ENCODE data around the gene PTPN2. TPM values are rescaled to one million over a fixed set of nuclear protein-coding genes. Genes with fewer than 3 reads are reported as not detected.
"Not testable (repeated sequence)": the region's sequence is repeated elsewhere in the genome, so short reads cannot be mapped to it uniquely, and the experiment has no call there.

Gene PTPN2
- total RNA-seq, 8 experiments from 2014 or later = 12.8 to 50.2 (median 23.8) TPM

DNA sequence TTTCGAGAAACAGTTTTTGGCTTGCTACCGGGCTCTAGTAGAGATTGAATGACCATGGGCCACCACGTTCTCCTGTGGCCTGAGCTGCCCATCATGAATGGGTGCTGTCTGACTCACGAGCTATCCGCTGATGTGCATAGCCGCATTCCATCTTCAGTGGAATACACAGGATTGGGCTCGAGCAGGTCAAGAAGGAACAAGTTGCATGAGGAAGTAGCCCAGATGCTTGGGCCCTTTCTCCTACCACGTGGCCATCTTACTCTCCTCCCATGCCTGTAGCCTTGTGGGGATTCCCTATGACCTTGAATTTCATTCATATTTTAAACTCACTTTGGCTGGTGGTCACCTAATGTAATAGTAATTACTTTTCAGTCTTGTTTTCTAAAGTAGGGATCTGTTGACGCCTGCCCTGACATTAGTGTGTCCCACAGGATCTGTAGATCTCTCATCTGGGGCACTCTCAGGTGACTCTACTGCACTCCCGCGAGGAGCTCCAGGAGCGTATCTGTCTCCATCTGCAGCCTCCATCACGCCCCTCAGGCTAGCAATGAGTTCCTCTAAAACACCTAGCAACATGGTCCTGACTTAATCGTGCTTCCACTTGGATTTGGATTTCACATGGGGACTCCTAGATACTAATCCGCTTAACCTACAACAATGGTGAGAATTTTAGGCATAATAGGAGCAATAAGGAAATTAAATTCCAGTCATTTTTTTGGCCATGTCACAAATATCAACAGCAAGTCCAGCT, 113.4 kb downstream of the PTPN2 start:
- WGBS, 10 experiments = 81 to 95% (median 87%) methylated on average over 1 to 14 of the region's 15 CpGs
- Histone ChIP-seq H3K27ac (no peak overlapping the region), H3K4me3 (no peak overlapping the region), H3K4me1 (replicated peaks in 1 of 2) (no peaks in the 10 kb centered on the region)
- no peak for ATAC-seq (replicated peaks in 6 of 8)
- in situ Hi-C loops (cut with MboI; ENCODE audit: low pct_unique_long_range_greater_than_20kb in 2 of 9, low sequenced_read_pairs in 9 of 9, unreplicated experiment in 9 of 9) = no loop called here

DNA sequence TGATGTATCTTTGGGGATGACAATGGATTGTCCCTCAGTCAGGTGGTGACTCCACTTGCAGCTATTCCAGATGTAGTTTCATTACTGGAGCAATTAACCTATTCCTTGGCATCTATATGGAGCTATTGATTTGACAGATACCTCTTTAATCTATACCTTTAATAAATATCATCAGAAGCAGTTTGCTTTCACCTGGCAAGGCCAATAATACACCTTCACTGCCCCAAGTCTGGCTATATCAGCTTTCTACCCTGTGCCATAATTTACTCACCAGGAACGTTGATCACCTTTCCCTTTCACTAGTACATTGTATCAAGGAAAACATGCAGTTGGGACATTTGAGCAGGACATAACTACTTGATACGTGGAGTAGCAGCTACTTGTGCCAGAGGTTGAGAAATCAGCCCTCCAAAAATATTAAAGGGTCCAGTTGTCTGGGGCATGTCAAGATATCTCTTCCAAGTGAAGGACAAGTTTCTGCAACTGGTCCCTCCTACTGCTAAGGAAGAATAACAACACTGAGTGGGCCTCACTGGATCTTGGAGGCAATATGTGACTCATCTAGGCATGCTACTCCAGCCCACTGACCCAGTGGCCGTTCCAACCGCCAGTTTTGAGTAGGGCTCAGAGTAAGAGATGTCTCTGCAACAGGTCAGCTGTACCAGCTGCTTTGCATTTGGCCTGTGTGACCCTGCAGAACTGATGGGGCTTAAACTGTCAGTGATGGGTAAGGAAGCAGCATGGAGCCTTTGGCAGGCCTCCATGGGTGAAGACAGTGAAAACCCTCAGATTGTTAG, 114.2 kb downstream of the PTPN2 start:
- H3K27ac ChIP-seq = no peak overlapping the region
- no peak overlapping the region for H3K4me3 ChIP-seq
- H3K4me1 ChIP-seq (replicated peaks in 1 of 2) = no peaks in the 10 kb centered on the region
- WGBS, 10 experiments = 58 to 92% (median 71%) methylated on average over 2 to 4 of the region's 4 CpGs; no CpG with 5 or more reads in 5 of the 10 experiments
- in situ Hi-C loops (cut with MboI; ENCODE audit: low pct_unique_long_range_greater_than_20kb in 2 of 9, low sequenced_read_pairs in 9 of 9, unreplicated experiment in 9 of 9) = no loop called here
- ATAC-seq (replicated peaks in 6 of 8) = no peak

DNA sequence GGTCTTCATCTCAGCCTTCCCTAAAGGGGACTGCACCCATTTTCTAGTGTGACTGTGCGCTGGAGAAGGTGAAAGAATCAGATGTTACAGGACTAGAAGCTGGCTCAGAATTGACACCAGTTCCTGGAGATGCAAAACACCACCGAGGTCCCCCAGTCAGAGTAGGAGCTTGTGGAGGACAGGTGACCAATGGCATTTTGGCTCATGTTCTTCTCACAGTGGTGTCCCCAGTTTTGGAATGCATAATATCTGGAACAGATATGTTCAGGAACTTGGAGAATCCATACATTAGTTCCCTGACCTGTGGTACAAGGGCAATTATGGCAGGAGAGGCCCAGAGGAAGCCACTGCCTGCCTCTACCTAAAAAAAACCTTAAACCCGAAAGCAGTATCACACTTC, 114.9 kb downstream of the PTPN2 start:
- no peak for ATAC-seq (replicated peaks in 6 of 8)
- Histone ChIP-seq H3K27ac (no peak overlapping the region), H3K4me1 (replicated peaks in 1 of 2) (no peaks in the 10 kb centered on the region), H3K4me3 (no peak overlapping the region)
- in situ Hi-C loops (cut with MboI; ENCODE audit: low pct_unique_long_range_greater_than_20kb in 2 of 9, low sequenced_read_pairs in 9 of 9, unreplicated experiment in 9 of 9) = no loop called here
- 50 to 91% (median 75%) methylated on average over 1 to 3 of the region's 3 CpGs; no CpG with 5 or more reads in 3 of the 10 experiments for WGBS, 10 experiments

DNA sequence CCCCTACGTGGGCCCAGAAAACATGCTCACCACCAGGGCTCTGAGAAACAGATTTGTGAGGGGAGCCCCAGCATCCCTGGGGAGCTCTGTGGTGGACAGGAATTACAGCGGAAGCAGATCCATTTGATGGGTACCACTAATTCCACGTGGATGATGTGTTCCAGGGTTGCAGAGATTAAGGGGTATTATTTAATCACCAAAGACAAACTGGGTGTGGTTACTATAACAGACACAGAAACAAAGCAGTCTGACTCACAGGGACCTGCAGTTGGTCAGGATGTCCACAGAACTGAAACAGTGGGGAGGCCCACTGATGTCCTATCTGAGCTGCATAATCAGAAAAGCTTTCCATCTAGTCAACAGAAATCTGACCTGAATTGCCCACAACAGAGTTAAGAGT, 115.4 kb downstream of the PTPN2 start:
- no peaks in the 10 kb centered on the region for H3K4me1 ChIP-seq (replicated peaks in 1 of 2)
- ATAC-seq (replicated peaks in 6 of 8) = peak in 3 of 8 experiments; percentile 20 to 88 (median 80)
- H3K4me3 ChIP-seq = no peak overlapping the region
- no peak overlapping the region for H3K27ac ChIP-seq
- in situ Hi-C loops (cut with MboI; ENCODE audit: low pct_unique_long_range_greater_than_20kb in 2 of 9, low sequenced_read_pairs in 9 of 9, unreplicated experiment in 9 of 9) = no loop called here
- 57 to 100% (median 77%) methylated on average over 1 to 2 of the region's 3 CpGs; no CpG with 5 or more reads in 4 of the 10 experiments for WGBS, 10 experiments

DNA sequence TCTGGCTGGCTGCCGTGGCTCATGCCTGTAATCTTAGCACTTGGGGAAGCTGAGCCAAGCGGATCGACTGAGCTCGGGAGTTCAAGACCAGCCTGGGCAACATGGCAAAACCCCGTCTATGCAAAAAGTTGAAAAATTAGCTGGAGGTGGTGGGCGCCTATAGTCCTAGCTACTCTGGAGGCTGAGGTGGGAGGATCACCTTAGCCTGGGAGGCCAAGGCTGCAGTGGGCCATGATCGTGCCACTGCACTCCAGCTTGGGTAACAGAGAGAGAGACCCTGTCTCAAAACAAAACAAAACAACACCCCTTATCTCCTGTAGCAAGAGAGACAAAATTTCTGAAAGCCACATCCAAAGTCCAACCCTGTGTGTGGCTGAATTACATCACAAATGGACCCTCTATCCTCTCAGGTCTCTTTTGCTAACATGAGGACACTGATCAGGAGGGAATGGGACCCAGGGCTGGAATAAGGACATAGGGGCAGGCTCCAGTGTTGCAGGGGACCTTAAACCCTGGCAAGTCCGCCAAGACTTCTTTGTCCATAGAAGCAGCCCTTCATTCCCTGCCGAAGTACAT, 116.4 kb downstream of the PTPN2 start:
- in situ Hi-C loops (cut with MboI; ENCODE audit: low pct_unique_long_range_greater_than_20kb in 2 of 9, low sequenced_read_pairs in 9 of 9, unreplicated experiment in 9 of 9) = no loop called here
- no peaks in the 10 kb centered on the region for H3K4me1 ChIP-seq (replicated peaks in 1 of 2)
- H3K4me3 ChIP-seq = no peak overlapping the region
- WGBS, 10 experiments = 80 to 100% (median 96%) methylated on average over 1 to 9 of the region's 9 CpGs; no CpG with 5 or more reads in 2 of the 10 experiments
- H3K27ac ChIP-seq = no peak overlapping the region
- no peak for ATAC-seq (replicated peaks in 6 of 8)

DNA sequence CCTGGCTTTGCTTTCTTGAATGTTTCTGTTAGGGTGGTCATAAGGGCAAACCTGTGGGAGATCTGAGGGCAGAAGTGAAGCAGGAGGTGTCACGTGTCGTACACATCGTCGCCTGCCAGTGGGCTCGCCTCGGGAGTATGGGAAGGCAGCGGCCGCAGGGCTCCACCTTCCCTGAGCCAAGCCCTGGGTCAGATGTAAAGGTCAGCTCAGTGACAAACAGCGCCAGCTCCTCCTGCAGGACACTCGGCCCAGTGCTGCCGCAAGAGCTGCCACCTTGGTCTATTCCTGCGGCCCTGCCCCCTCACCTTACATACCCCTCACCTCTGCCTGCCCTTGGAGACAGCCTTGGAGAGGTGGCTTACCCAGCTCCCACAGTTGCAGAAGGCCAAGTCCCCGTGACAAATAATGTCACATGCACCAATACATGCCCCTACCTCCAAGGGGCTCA, 117.0 kb downstream of the PTPN2 start:
- 24 to 61% (median 54%) methylated on average over 1 to 9 of the region's 13 CpGs; no CpG with 5 or more reads in 6 of the 10 experiments for WGBS, 10 experiments
- ATAC-seq (replicated peaks in 6 of 8) = peak in 2 of 8 experiments; percentile 22 to 38
- H3K4me3 ChIP-seq = no peak overlapping the region
- H3K4me1 ChIP-seq (replicated peaks in 1 of 2) = no peaks in the 10 kb centered on the region
- H3K27ac ChIP-seq = no peak overlapping the region
- in situ Hi-C loops (cut with MboI; ENCODE audit: low pct_unique_long_range_greater_than_20kb in 2 of 9, low sequenced_read_pairs in 9 of 9, unreplicated experiment in 9 of 9) = no loop called here

DNA sequence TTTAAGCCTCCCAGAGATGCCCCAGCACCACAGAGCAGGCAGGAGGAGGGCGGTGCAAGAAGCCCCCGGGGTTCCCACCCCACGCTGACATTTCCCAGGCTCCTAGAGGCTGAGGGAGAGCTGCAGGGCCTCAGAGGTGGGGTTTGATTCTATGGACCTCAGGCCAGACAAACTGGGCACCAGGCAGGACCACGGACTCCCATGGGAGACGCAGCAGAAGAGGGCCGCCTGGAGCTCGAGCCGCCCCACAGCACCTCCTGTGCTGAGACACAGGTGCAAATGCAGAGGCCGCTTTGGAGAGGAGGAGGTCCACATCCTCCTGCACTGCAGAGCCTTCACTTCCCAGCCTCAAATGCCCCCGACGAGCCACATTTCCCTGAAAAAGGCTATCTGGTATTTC, 118.5 kb downstream of the PTPN2 start:
- H3K4me3 ChIP-seq = no peak overlapping the region
- H3K27ac ChIP-seq = no peak overlapping the region
- no peak for ATAC-seq (replicated peaks in 6 of 8)
- in situ Hi-C loops (cut with MboI; ENCODE audit: low pct_unique_long_range_greater_than_20kb in 2 of 9, low sequenced_read_pairs in 9 of 9, unreplicated experiment in 9 of 9) = no loop called here
- 60 to 100% (median 85%) methylated on average over 1 to 4 of the region's 11 CpGs; no CpG with 5 or more reads in 7 of the 10 experiments for WGBS, 10 experiments
- no peaks in the 10 kb centered on the region for H3K4me1 ChIP-seq (replicated peaks in 1 of 2)

DNA sequence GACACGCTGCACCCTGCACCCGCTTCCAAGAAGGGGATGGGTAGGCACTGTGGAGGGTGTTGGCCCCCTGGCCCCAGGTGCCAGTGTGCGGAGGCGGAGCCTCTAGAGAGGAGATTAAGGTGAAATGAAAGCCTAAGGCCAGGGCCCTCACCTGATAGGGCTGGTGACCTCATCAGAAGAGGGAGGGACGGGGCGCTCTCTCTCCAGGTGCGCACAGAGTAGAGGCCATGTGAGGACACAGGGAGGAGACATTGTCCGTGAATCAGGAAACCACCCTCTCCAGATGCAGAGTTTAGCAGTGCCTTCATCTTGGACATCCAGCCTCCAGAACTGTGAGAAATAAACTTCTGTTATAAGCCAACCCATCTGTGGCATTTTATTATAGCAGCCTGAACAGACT, 118.9 kb downstream of the PTPN2 start:
- Histone ChIP-seq H3K4me1 (replicated peaks in 1 of 2) (no peaks in the 10 kb centered on the region), H3K4me3 (no peak overlapping the region), H3K27ac (no peak overlapping the region)
- WGBS, 10 experiments = 50 to 100% (median 81%) methylated on average over 1 to 7 of the region's 8 CpGs; no CpG with 5 or more reads in 1 of the 10 experiments
- in situ Hi-C loops (cut with MboI; ENCODE audit: low pct_unique_long_range_greater_than_20kb in 2 of 9, low sequenced_read_pairs in 9 of 9, unreplicated experiment in 9 of 9) = no loop called here
- peak in 1 of 8 experiments; percentile 27 for ATAC-seq (replicated peaks in 6 of 8)

DNA sequence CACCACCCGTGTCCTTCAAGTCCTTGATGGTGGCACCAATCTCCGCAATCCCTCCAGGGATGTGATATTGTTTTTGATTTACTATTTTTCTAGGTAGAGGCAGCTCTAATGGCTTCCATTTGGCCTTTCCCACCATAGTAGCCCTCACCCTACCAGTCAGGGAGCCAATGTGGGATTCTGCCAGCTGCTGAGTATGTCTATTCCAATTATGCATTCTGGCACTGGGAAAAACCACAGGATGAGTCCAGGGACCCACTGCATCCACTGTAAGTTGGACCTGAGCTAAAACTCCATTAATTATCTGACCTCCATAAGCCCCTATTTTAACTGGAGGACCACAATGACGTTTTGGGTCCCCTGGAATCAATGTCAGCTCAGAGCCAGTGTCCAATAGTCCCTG, 125.5 kb downstream of the PTPN2 start:
- ATAC-seq (replicated peaks in 6 of 8); in situ Hi-C loops (cut with MboI; ENCODE audit: low pct_unique_long_range_greater_than_20kb in 2 of 9, low sequenced_read_pairs in 9 of 9, unreplicated experiment in 9 of 9); H3K4me1 ChIP-seq (replicated peaks in 1 of 2); H3K4me3 ChIP-seq; H3K27ac ChIP-seq: not testable (repeated sequence)
- WGBS, 10 experiments = 0 to 90% (median 44%) methylated on average over 1 to 3 of the region's 3 CpGs; no CpG with 5 or more reads in 5 of the 10 experiments

DNA sequence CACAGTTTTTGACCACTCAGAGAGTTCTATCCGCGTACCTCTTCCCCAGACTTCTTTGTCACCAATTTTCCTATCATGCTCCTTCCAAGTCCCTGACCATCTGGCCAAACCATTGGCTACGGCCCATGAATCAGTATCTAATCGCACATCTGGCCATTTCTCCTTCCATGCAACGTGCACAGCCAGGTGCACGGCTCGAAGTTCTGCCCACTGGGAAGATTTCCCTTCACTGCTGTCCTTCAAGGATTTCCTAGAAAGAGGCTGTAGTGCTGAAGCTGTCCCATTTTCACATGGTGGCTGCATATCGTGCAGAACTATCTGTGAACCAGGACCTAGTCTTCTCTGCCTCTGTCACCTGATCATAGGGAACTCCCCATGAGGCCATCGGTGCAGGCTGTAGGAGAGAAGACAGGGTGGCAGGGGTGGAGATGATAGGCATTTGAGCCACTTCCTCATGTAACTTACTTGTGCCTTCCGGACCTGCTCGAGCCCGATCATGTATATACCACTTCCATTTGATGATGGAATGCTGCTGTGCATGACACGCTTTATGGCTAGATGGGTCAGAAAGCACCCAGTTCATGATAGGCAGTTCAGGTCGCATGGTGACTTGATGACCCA, 127.3 kb downstream of the PTPN2 start:
- H3K4me1 ChIP-seq (replicated peaks in 1 of 2); ATAC-seq (replicated peaks in 6 of 8); H3K4me3 ChIP-seq; in situ Hi-C loops (cut with MboI; ENCODE audit: low pct_unique_long_range_greater_than_20kb in 2 of 9, low sequenced_read_pairs in 9 of 9, unreplicated experiment in 9 of 9); H3K27ac ChIP-seq: not testable (repeated sequence)
- WGBS, 10 experiments = 65 to 100% (median 87%) methylated on average over 3 to 10 of the region's 14 CpGs; no CpG with 5 or more reads in 1 of the 10 experiments

DNA sequence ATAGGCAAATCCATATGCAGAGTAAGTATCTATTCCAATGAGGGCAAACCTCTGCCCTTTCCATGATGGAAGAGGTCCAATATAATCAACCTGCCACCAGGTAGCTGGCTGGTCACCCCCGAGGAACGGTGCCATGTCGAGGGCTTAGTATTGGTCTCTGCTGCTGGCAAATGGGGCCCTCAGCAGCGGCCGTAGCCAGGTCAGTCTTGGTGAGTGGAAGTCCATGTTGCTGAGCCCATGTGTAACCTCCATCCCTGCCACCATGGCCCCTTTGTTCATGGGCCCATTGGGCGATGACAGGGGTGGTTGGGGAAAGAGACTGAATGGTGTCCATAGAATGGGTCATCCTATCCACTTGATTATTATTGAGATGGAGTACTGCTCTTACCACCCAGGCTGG, 128.4 kb downstream of the PTPN2 start:
- WGBS, 10 experiments = 60 to 100% (median 94%) methylated on average over 1 to 6 of the region's 6 CpGs; no CpG with 5 or more reads in 5 of the 10 experiments
- in situ Hi-C loops (cut with MboI; ENCODE audit: low pct_unique_long_range_greater_than_20kb in 2 of 9, low sequenced_read_pairs in 9 of 9, unreplicated experiment in 9 of 9); H3K4me1 ChIP-seq (replicated peaks in 1 of 2); H3K4me3 ChIP-seq; H3K27ac ChIP-seq; ATAC-seq (replicated peaks in 6 of 8): not testable (repeated sequence)

DNA sequence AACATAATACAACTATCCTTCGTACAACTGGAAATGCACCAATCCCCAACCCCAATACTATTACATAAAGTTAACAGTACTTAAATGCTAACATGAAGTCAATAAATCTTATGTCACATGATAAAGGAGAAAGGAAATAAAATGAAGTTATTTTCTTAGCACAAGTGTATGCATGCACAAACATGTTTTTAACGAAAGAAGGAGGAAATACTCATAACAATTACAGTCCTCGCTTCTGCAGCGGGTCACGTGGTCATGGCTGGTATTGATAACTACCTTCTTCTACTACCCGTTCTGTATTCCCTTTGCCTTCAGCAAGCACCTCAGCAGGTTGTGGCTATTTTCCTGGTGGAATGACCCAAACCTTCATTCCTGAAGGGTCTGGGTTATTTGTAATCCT, 129.5 kb downstream of the PTPN2 start:
- no peaks in the 10 kb centered on the region for H3K4me1 ChIP-seq (replicated peaks in 1 of 2)
- in situ Hi-C loops (cut with MboI; ENCODE audit: low pct_unique_long_range_greater_than_20kb in 2 of 9, low sequenced_read_pairs in 9 of 9, unreplicated experiment in 9 of 9) = no loop called here
- H3K27ac ChIP-seq = no peak overlapping the region
- no peak overlapping the region for H3K4me3 ChIP-seq
- 71 to 100% (median 92%) methylated on average over 1 to 6 of the region's 6 CpGs; no CpG with 5 or more reads in 1 of the 10 experiments for WGBS, 10 experiments
- ATAC-seq (replicated peaks in 6 of 8) = no peak
